ENCODE results near the gene SLC22A12. TPM values are rescaled to one million over a fixed set of nuclear protein-coding genes. Genes with fewer than 3 reads are reported as not detected.

Gene SLC22A12
- total and polyA plus RNA-seq, 2 experiments from 2014 or later, result not detected

DNA sequence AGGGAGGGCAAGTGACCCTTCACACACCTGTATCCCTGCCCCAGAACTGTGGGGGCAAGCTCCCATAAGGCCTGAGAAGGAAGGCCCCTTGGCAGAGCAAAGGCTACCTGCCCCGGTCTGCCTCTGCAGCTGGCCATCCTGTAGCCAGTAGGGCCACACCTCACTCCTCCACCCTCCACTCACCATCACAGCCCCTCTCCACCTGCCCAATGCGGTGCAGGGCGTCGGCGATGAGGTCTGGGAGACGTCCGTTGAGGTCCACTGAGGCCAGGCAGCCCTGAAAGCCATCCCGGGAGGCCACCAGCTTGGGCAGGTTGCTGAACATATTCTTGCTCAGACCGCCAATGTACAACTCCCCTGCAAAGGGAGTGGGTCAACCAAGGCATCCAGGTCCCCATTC, 57.5 kb downstream of the SLC22A12 start (continued):
- TF ChIP-seq, protein P1, sequence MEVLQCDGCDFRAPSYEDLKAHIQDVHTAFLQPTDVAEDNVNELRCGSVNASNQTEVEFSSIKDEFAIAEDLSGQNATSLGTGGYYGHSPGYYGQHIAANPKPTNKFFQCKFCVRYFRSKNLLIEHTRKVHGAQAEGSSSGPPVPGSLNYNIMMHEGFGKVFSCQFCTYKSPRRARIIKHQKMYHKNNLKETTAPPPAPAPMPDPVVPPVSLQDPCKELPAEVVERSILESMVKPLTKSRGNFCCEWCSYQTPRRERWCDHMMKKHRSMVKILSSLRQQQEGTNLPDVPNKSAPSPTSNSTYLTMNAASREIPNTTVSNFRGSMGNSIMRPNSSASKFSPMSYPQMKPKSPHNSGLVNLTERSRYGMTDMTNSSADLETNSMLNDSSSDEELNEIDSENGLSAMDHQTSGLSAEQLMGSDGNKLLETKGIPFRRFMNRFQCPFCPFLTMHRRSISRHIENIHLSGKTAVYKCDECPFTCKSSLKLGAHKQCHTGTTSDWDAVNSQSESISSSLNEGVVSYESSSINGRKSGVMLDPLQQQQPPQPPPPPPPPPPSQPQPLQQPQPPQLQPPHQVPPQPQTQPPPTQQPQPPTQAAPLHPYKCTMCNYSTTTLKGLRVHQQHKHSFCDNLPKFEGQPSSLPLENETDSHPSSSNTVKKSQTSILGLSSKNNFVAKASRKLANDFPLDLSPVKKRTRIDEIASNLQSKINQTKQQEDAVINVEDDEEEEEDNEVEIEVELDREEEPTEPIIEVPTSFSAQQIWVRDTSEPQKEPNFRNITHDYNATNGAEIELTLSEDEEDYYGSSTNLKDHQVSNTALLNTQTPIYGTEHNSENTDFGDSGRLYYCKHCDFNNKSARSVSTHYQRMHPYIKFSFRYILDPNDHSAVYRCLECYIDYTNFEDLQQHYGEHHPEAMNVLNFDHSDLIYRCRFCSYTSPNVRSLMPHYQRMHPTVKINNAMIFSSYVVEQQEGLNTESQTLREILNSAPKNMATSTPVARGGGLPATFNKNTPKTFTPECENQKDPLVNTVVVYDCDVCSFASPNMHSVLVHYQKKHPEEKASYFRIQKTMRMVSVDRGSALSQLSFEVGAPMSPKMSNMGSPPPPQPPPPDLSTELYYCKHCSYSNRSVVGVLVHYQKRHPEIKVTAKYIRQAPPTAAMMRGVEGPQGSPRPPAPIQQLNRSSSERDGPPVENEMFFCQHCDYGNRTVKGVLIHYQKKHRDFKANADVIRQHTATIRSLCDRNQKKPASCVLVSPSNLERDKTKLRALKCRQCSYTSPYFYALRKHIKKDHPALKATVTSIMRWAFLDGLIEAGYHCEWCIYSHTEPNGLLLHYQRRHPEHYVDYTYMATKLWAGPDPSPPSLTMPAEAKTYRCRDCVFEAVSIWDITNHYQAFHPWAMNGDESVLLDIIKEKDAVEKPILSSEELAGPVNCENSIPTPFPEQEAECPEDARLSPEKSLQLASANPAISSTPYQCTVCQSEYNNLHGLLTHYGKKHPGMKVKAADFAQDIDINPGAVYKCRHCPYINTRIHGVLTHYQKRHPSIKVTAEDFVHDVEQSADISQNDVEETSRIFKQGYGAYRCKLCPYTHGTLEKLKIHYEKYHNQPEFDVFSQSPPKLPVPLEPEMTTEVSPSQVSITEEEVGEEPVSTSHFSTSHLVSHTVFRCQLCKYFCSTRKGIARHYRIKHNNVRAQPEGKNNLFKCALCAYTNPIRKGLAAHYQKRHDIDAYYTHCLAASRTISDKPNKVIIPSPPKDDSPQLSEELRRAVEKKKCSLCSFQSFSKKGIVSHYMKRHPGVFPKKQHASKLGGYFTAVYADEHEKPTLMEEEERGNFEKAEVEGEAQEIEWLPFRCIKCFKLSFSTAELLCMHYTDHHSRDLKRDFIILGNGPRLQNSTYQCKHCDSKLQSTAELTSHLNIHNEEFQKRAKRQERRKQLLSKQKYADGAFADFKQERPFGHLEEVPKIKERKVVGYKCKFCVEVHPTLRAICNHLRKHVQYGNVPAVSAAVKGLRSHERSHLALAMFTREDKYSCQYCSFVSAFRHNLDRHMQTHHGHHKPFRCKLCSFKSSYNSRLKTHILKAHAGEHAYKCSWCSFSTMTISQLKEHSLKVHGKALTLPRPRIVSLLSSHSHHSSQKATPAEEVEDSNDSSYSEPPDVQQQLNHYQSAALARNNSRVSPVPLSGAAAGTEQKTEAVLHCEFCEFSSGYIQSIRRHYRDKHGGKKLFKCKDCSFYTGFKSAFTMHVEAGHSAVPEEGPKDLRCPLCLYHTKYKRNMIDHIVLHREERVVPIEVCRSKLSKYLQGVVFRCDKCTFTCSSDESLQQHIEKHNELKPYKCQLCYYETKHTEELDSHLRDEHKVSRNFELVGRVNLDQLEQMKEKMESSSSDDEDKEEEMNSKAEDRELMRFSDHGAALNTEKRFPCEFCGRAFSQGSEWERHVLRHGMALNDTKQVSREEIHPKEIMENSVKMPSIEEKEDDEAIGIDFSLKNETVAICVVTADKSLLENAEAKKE (CRISPR knock-in tag; IDR thresholded peaks at IDR 0.05), result no peak
- TF ChIP-seq NANOG (IDR thresholded peaks at IDR 0.05; ENCODE audit: borderline replicate concordance), result no peak
- no peak for TF ChIP-seq EZH2 (IDR thresholded peaks at IDR 0.05; ENCODE audit: low read depth, unreplicated experiment)
- no peak for TF ChIP-seq ZNF114 (CRISPR knock-in tag; IDR thresholded peaks at IDR 0.05)

DNA sequence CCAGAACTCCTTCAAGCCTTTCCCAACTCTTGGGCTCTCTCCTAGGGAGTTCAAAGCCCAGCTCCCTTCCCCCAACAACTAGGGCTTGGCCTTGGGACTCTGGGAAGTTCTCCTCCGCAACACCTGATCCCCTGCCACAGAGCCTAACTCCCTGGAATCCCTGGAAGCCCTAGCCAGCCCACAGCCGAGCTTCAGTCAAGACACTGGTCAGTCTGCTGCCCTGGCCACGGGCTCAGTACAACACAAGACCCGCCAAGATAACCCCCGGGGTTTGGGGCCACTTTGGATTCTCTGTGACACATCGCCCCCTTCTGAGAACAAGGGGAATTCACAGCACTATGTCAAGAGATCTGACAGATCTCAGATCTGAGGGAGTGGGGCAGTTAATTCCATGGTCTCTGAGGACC, 58.3 kb downstream of the SLC22A12 start:
- Mint-ChIP-seq H3K27ac (no peak overlapping the region), H3K4me3 (peak overlapping the region; percentile 55; the same call in 2 of the 3 replicates), H3K36me3 (ENCODE audit: low read depth) (no peaks in the 10 kb centered on the region), H3K9me3 (no peaks in the 10 kb centered on the region), H3K4me1 (peaks cover 33% of the 10 kb centered on the region), H3K27me3 (ENCODE audit: insufficient read depth, low read depth, poor library complexity) (peaks cover 35% of the 10 kb centered on the region)
- no peak for TF ChIP-seq NANOG (IDR thresholded peaks at IDR 0.05; ENCODE audit: borderline replicate concordance)
- TF ChIP-seq, protein P2, sequence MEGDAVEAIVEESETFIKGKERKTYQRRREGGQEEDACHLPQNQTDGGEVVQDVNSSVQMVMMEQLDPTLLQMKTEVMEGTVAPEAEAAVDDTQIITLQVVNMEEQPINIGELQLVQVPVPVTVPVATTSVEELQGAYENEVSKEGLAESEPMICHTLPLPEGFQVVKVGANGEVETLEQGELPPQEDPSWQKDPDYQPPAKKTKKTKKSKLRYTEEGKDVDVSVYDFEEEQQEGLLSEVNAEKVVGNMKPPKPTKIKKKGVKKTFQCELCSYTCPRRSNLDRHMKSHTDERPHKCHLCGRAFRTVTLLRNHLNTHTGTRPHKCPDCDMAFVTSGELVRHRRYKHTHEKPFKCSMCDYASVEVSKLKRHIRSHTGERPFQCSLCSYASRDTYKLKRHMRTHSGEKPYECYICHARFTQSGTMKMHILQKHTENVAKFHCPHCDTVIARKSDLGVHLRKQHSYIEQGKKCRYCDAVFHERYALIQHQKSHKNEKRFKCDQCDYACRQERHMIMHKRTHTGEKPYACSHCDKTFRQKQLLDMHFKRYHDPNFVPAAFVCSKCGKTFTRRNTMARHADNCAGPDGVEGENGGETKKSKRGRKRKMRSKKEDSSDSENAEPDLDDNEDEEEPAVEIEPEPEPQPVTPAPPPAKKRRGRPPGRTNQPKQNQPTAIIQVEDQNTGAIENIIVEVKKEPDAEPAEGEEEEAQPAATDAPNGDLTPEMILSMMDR (conservative IDR thresholded peaks at IDR 0.05; ENCODE audit: low read depth in 2 of 2), result peak; percentile 88 to 94
- no peak for TF ChIP-seq JUNB (IDR thresholded peaks at IDR 0.05; ENCODE audit: unreplicated experiment)
- no peak for TF ChIP-seq STAT1 (IDR thresholded peaks at IDR 0.05; ENCODE audit: unreplicated experiment)
- peak; percentile 21 for ATAC-seq
- H3K4me3 ChIP-seq, result peak overlapping the region; percentile 44
- no peak overlapping the region for H2AFZ ChIP-seq
- H3K4me1 ChIP-seq (ENCODE audit: insufficient read depth), result peaks cover 29% of the 10 kb centered on the region
- no peaks in the 10 kb centered on the region for H3K9me2 ChIP-seq (ENCODE audit: insufficient read depth)
- peak overlapping the region; percentile 75 for H3K4me2 ChIP-seq
- peaks cover 18% of the 10 kb centered on the region for H3K27me3 ChIP-seq (ENCODE audit: insufficient read depth)
- H3F3A ChIP-seq (replicated peaks; ENCODE audit: low read depth), result 0 out of 2 replicates have a peak, but pooled peaks cover 3% of the 10 kb centered on the region
- no peaks in the 10 kb centered on the region for H3K79me2 ChIP-seq (replicated peaks; ENCODE audit: insufficient read depth)
- no peaks in the 10 kb centered on the region for H3K36me3 ChIP-seq (ENCODE audit: insufficient read depth)
- no peak overlapping the region for H3K27ac ChIP-seq (ENCODE audit: low read depth)
- no peaks in the 10 kb centered on the region; the same call in 1 of the 2 replicates for H4K20me1 ChIP-seq (replicated peaks; ENCODE audit: insufficient read depth)
- DNase-seq (ENCODE audit: low spot score), result peak; percentile 86
